NCI-H82 treated with DMSO at 0.1 percent for 48 hours (cell line): ENCODE measurements around the gene MZB1.

Experiments
- DNase-seq: peaks from one replicate; lab custom pipeline; 2025; ENCODE audit not compliant: unreplicated experiment; lab: John Stamatoyannopoulos, UW

Gene MZB1

GRCh38 chr5:139340051-139340450 lies 49.7 kb downstream of the MZB1 start:
- DNase-seq: no peak
